ENCODE results near the gene BTBD2.

Gene BTBD2

DNA sequence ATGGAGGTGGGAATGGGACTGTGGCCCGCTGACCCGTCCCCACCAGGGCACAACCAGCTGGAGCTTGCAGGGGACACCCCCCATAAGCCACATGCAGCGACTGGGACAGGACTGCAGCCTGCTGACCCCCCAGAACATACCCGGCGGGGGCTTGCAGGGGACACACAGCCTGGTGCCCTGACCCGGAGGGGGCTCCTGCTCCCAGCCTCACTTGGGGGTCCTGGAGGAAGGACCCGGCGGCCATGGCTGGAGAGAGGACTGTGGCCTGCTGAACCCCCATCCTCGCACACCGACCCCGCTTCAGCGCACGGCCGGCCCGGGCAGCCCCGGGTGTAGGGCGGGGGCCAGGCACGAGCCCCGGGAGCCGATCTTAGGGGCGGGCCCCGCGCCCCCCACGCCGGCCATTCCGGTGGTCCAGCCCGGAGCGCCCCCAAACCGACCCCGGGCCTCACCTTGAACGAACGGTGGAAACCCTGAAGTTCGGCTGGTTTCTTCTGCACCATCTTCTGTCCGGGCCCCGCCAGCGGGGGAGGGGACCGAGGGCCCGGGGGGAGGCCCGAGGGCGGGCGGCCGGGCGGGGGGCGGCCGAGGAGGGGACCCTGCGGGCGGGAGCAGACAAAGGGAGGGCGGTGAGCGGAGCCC, 35.0 kb upstream of the BTBD2 start:
- DNase-seq = peak in 1 of 5 donors; percentile 44

- peak in 3 of 5 donors; percentile 49 to 77 (median 55) for DNase-seq
These were observed 34.3 kb upstream of the BTBD2 start for GRCh38 chr19:2049741-2050348.

GRCh38 chr19:2048959-2049740, 33.6 kb upstream of the BTBD2 start:
- DNase-seq = no peak

DNA sequence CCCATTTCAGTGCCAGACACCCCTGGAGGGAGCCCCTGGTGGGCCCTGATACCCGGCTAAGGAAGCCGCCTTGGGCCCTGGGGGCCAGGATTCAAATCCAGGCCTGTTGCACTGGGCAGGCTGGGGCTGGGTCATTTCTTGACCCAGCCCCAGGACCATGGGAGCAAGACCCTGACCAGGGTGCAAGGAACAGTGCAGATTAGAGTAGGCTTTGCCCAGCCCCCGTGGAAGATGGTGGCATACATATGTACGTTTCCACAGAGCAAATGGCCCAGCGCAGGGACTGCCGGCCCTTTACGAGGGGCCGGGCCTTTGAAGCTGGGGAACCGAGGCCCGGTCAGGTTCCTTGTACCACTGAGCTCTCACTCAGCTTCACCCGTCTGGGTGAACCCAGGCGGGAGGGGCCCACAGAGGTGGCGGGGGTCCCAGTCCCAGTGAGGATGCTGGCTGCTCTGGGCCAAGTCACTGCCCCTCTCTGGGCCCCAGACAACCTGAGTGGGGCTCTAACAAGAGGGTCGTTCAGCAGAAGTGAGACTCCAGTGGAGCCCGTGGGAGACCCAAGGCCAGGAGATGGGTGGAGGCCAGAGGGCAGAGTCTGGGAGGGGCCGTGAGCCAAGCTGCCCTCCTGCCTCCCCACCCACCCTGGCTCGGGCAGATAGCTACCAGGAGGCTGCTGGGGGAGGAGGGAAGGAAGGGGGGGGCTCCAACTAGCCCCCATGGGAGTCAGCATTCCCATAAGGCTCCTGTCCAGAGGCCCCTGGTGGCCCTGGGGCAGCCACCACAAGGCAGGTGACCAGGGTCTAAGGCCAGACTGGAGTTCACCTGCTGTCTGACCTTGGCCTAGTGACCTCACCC, 32.8 kb upstream of the BTBD2 start:
- no peak for DNase-seq

- no peak for DNase-seq
These were observed 32.1 kb upstream of the BTBD2 start for GRCh38 chr19:2047449-2048103.

DNA sequence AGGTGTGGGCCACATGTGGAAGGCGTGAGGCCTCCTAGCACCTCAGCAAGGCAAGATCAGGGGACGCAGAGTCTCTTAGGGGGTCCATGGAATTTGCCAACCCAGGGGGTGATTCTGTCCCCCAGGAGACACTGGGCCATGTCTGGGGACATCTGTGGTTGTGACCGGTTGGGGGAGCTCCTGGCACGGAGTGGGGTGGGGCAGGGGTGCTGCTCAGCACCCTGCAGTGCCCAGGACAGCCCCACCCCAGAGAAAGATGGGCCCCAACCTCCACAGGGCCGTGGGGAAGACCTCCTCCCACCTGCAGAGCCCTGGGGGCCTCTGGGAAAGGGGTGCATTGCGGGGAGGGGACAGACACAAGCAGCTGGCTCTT, 31.5 kb upstream of the BTBD2 start:
- DNase-seq = no peak

- no peak for DNase-seq
These were observed 30.8 kb upstream of the BTBD2 start for GRCh38 chr19:2046046-2046907.

- no peak for DNase-seq
These were observed 30.1 kb upstream of the BTBD2 start for GRCh38 chr19:2045501-2046045.

- DNase-seq = no peak
These were observed 29.4 kb upstream of the BTBD2 start for GRCh38 chr19:2044709-2045500.

- no peak for DNase-seq
These were observed 28.6 kb upstream of the BTBD2 start for GRCh38 chr19:2043961-2044708.

- DNase-seq = no peak
These were observed 27.7 kb upstream of the BTBD2 start for GRCh38 chr19:2043251-2043641.

- DNase-seq = no peak
These were observed 27.2 kb upstream of the BTBD2 start for GRCh38 chr19:2042485-2043250.

- DNase-seq = peak; percentile 98 to 100 (median 100)
These were observed 26.4 kb upstream of the BTBD2 start for GRCh38 chr19:2041683-2042484.

- DNase-seq = no peak
These were observed 25.8 kb upstream of the BTBD2 start for GRCh38 chr19:2041433-2041682.

GRCh38 chr19:2040647-2041432, 25.3 kb upstream of the BTBD2 start:
- no peak for DNase-seq

GRCh38 chr19:2039959-2040646, 24.6 kb upstream of the BTBD2 start:
- no peak for DNase-seq

Measured in T-helper 1 cell (primary cell).